ENCODE data around the gene MED17. TPM values are rescaled to one million over a fixed set of nuclear protein-coding genes. Genes with fewer than 3 reads are reported as not detected.

MED17 gene
- total RNA-seq, 1 experiment from 2014 or later = 29.6 TPM

DNA sequence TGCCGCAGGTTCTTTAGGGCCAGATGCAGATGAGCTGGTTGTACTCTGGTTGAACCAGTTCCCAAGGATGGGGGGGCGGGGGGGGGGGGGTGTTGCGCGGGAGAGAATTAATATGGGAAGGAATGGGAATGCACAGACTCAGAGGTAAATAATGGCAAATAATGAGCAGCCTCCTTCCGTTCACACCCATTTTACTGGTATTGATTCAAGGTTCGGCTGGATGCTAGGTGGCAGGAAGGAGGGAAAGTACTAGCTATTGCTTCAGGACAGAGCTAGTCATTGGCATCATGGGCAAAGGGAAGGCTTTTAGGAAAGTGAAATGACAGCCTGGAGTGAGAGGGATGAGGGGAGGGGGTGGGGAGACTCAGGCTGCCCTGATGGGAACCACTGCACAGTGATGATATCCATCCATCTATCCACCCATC, 66.5 kb downstream of the MED17 start, which contains the start of gene VSTM5:
VSTM5 (minus strand) TSS at position 25 of the 425 bp plus-strand sequence. CDS start 116 bp downstream, outside the sequence.
- CTCF ChIA-PET = interaction anchor here (0.6 to 1.6 kb wide), 6 partner anchors 30 to 452 kb away, joined by 3 to 8 read pairs (median 4); no protein-coding TSS in a partner anchor
- no peak for DNase-seq (ENCODE audit: low spot score)
- POLR2A ChIA-PET = interaction anchor here (0.7 to 0.8 kb wide), 2 partner anchors 67 to 798 kb away, joined by 3 to 5 read pairs; partner anchors contain the start of gene MED17
- Mint-ChIP-seq H3K9me3 (no peaks in the 10 kb centered on the region), H3K36me3 (no peaks in the 10 kb centered on the region), H3K4me3 (peak within 1 kb of the TSS; percentile 58), H3K27me3 (ENCODE audit: low read depth) (peaks cover 16% of the 10 kb centered on the region), H3K27ac (no peak within 1 kb of the TSS), H3K4me1 (peaks cover 19% of the 10 kb centered on the region)
- TF ChIP-seq AFF4 (CRISPR knock-in tag; IDR thresholded peaks at IDR 0.05; ENCODE audit: borderline replicate concordance) (no peak), ETV6 (CRISPR knock-in tag; IDR thresholded peaks at IDR 0.05) (no peak), ZNF512 (CRISPR knock-in tag; IDR thresholded peaks at IDR 0.05; ENCODE audit: borderline replicate concordance) (no peak), CBFB (CRISPR knock-in tag; IDR thresholded peaks at IDR 0.05; ENCODE audit: low read depth) (no peak), ZNF281 (CRISPR knock-in tag; IDR thresholded peaks at IDR 0.05) (no peak), PRRX2 (CRISPR knock-in tag; IDR thresholded peaks at IDR 0.05) (no peak), ZNF232 (CRISPR knock-in tag; IDR thresholded peaks at IDR 0.05) (no peak), FOXK1 (CRISPR knock-in tag; IDR thresholded peaks at IDR 0.05) (no peak), SMAD3 (CRISPR knock-in tag; IDR thresholded peaks at IDR 0.05; ENCODE audit: borderline replicate concordance) (no peak), RELA (CRISPR knock-in tag; IDR thresholded peaks at IDR 0.05; ENCODE audit: borderline replicate concordance) (no peak), PRDM15 (CRISPR knock-in tag; IDR thresholded peaks at IDR 0.05) (no peak), ZNF423 (CRISPR knock-in tag; IDR thresholded peaks at IDR 0.05) (no peak), HMGA2 (CRISPR knock-in tag; IDR thresholded peaks at IDR 0.05) (no peak), ERG (CRISPR knock-in tag; IDR thresholded peaks at IDR 0.05) (no peak)
- TF ChIP-seq, protein P1, sequence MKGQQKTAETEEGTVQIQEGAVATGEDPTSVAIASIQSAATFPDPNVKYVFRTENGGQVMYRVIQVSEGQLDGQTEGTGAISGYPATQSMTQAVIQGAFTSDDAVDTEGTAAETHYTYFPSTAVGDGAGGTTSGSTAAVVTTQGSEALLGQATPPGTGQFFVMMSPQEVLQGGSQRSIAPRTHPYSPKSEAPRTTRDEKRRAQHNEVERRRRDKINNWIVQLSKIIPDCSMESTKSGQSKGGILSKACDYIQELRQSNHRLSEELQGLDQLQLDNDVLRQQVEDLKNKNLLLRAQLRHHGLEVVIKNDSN (CRISPR knock-in tag; IDR thresholded peaks at IDR 0.05) = no peak
- ATAC-seq = no peak

Data from WTC11 (cell line).